T-cell (primary cell): ENCODE measurements around the gene OSR1. TPM values are rescaled to one million over a fixed set of nuclear protein-coding genes. Genes with fewer than 3 reads are reported as not detected.

ENCODE experiments used
- ATAC-seq, 4 experiments: fragments of 200-7000 bp in 3 of 4; fragments of 150-1000 bp in 1 of 4; cut with Tn5 transposase; replicated peaks in 1 of 4; 1 replicate in 3 of 4; 2 replicates in 1 of 4; pipeline ENCODE4 v1.10.0; 2021; ENCODE audit warnings: moderate library complexity in 3 of 4, mild to moderate bottlenecking in 2 of 4, moderate number of reproducible peaks in 1 of 4
- CTCF ChIA-PET, 2 donors: fragments of 300-600 bp; sonication (Branson Sonifier 250); formaldehyde crosslinking; loops; one replicate each; lab custom pipeline; 2022; ENCODE audit warnings: antibody characterized with exemption in 2 of 2; lab: Charles Lee
- POLR2A ChIA-PET, 2 donors: fragments of 300-600 bp; sonication (Branson Sonifier 250); formaldehyde crosslinking; loops; one replicate each; lab custom pipeline; 2022; ENCODE audit warnings: antibody characterized with exemption in 2 of 2; lab: Charles Lee
- DNase-seq, 35 experiments: peaks; one replicate each; pipeline versions ENCODE4 v3.0.0 to v3.0.0-alpha.2; 2013 to 2023
- H3K27ac ChIP-seq: one replicate; pipeline ENCODE4 v1.5.1; 2013; ENCODE audit warnings: low read length
- H3K27me3 ChIP-seq, 2 experiments: replicated peaks in 1 of 2; 1 replicate in 1 of 2; 2 replicates in 1 of 2; pipeline versions ENCODE4 v1.6.1 to v1.7.0; 2013; ENCODE audit warnings: low read length in 1 of 2, mixed read lengths in 1 of 2; ENCODE audit not compliant: control insufficient read depth in 2 of 2, insufficient read depth in 2 of 2; ENCODE audit errors: extremely low read depth in 1 of 2
- H3K36me3 ChIP-seq, 2 donors: 1 replicate in 1 of 2; 2 replicates in 1 of 2; pipeline versions ENCODE4 v1.6.1 to v1.7.0; 2013; ENCODE audit warnings: low read length in 1 of 2; ENCODE audit not compliant: control insufficient read depth in 2 of 2, insufficient read depth in 1 of 2; ENCODE audit errors: extremely low read depth in 1 of 2
- H3K4me1 ChIP-seq, 2 experiments: 1 replicate in 1 of 2; 2 replicates in 1 of 2; pipeline versions ENCODE4 v1.6.1 to v1.7.0; 2013; ENCODE audit warnings: low read length in 2 of 2, mixed read lengths in 1 of 2; ENCODE audit not compliant: insufficient read depth in 2 of 2, control insufficient read depth in 1 of 2; ENCODE audit errors: extremely low read depth in 1 of 2
- H3K4me3 ChIP-seq, 2 donors: 1 replicate in 1 of 2; 2 replicates in 1 of 2; pipeline versions ENCODE4 v1.5.1 to v1.7.0; 2013; ENCODE audit warnings: mild to moderate bottlenecking in 2 of 2, low read length in 1 of 2, moderate library complexity in 1 of 2; ENCODE audit not compliant: control insufficient read depth in 1 of 2; ENCODE audit errors: extremely low read depth in 1 of 2
- H3K9me3 ChIP-seq: 2 replicates; pipeline ENCODE4 v1.7.0; 2013
- H3K27ac Mint-ChIP-seq, 2 donors: one replicate each; pipeline ENCODE4 v1.8.0; 2020 to 2021; ENCODE audit warnings: mild to moderate bottlenecking in 2 of 2, mixed read lengths in 2 of 2
- H3K27me3 Mint-ChIP-seq, 2 donors: one replicate each; pipeline ENCODE4 v1.8.0; 2021 to 2022; ENCODE audit warnings: mixed read lengths in 2 of 2
- H3K36me3 Mint-ChIP-seq: one replicate; pipeline ENCODE4 v1.8.0; 2021; ENCODE audit warnings: mixed read lengths
- H3K4me1 Mint-ChIP-seq, 3 donors: one replicate each; pipeline ENCODE4 v1.8.0; 2020 to 2022; ENCODE audit warnings: mixed read lengths in 3 of 3, mild to moderate bottlenecking in 1 of 3
- H3K4me3 Mint-ChIP-seq, 3 donors: one replicate each; pipeline ENCODE4 v1.8.0; 2020 to 2022; ENCODE audit warnings: mild to moderate bottlenecking in 3 of 3, mixed read lengths in 3 of 3, moderate library complexity in 3 of 3
- H3K9me3 Mint-ChIP-seq, 3 donors: one replicate each; pipeline ENCODE4 v1.8.0; 2020 to 2022; ENCODE audit warnings: mixed read lengths in 3 of 3
- WGBS: methylation state at CpG from one replicate; pipeline ENCODE4 v1.1.5; 2013; ENCODE audit warnings: missing lambda C conversion rate; ENCODE audit not compliant: insufficient coverage; 5-methylcytosine and 5-hydroxymethylcytosine counted together
- total RNA-seq, 35 experiments: library from RNA in 6 of 35; stranded (reverse) in 6 of 35; fragments of 120-200 nt in 1 of 35; gene quantifications; one replicate each; pipeline versions ENCODE4 v1.2.1 to v1.2.4 and lab custom pipeline; 2013 to 2026

Gene OSR1
- total RNA-seq, 5 donors from 2014 or later (not counting 1 experiment from before 2014, with no cell fraction given) = not detected

DNA sequence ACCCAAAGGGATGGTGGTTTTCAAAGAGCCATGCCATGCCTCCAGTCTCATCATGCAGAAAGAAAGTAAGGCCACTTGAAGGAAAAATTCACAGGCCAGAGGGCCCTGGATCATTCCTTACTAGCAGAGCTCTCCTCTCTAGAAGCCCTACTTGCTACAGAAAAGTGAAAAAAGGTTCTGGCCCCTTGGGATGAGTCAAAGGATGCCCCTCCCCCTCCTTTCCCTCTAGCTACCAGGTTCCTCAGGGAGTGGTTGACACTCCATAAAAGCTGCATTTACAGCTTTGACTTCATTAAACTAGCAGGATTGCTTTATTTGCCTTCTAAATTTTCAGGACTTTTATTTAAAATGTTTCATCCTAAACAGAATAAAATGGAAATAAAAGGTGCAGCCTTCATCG is 21.2 kb downstream of the OSR1 start:
- no peak for DNase-seq
- Mint-ChIP-seq H3K27ac (no peak overlapping the region), H3K4me1 (no peaks in the 10 kb centered on the region), H3K27me3 (no peaks in the 10 kb centered on the region), H3K36me3 (peaks cover 33% of the 10 kb centered on the region), H3K9me3 (no peaks in the 10 kb centered on the region), H3K4me3 (no peak overlapping the region)
- ATAC-seq = no peak
- H3K36me3 ChIP-seq = no peaks in the 10 kb centered on the region
- H3K9me3 ChIP-seq = no peaks in the 10 kb centered on the region
- POLR2A ChIA-PET = interaction anchor here in 1 of 2 donors (0.5 kb wide), 1 partner anchor 13 kb away, joined by 3 read pairs; no protein-coding TSS in a partner anchor
- H3K4me1 ChIP-seq = no peaks in the 10 kb centered on the region
- H3K27me3 ChIP-seq = no peaks in the 10 kb centered on the region
- H3K27ac ChIP-seq = no peak overlapping the region
- no peak overlapping the region for H3K4me3 ChIP-seq
- no CpG with 5 or more reads among the region's 1 CpG for WGBS
- CTCF ChIA-PET = interaction anchor here in 1 of 2 donors (0.6 kb wide), 1 partner anchor 519 kb away, joined by 4 read pairs; no protein-coding TSS in a partner anchor

DNA sequence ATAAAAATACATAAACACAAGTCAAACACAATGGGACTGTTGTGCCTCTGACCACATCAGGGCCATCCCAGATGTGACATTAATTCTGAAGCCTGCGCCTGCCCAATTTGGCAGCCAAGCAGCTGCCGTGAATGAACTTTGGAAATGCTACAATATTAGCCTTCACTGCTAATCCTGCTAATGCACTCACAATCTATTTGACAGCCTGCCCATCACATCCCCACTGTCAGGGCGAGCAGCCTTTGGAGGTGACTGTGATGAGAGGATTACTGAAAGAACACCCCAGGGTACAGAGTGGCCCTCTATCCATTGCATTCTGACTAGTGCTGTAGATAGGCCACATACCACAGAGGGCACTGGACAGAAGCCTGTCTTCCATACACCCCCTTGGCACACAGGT is 21.6 kb downstream of the OSR1 start:
- Histone ChIP-seq H3K27me3 (no peaks in the 10 kb centered on the region), H3K4me1 (no peaks in the 10 kb centered on the region), H3K27ac (no peak overlapping the region), H3K36me3 (no peaks in the 10 kb centered on the region), H3K9me3 (no peaks in the 10 kb centered on the region), H3K4me3 (no peak overlapping the region)
- ChIA-PET POLR2A (interaction anchor here in 1 of 2 donors (0.5 kb wide), 1 partner anchor 14 kb away, joined by 3 read pairs; no protein-coding TSS in a partner anchor), CTCF (interaction anchor here in 1 of 2 donors (0.6 kb wide), 1 partner anchor 518 kb away, joined by 4 read pairs; no protein-coding TSS in a partner anchor)
- Mint-ChIP-seq H3K9me3 (no peaks in the 10 kb centered on the region), H3K27me3 (no peaks in the 10 kb centered on the region), H3K36me3 (peaks cover 32% of the 10 kb centered on the region), H3K4me1 (no peaks in the 10 kb centered on the region), H3K4me3 (no peak overlapping the region), H3K27ac (no peak overlapping the region)
- no peak for DNase-seq
- 100% methylated on average over 1 of the region's 3 CpGs for WGBS
- ATAC-seq = no peak

DNA sequence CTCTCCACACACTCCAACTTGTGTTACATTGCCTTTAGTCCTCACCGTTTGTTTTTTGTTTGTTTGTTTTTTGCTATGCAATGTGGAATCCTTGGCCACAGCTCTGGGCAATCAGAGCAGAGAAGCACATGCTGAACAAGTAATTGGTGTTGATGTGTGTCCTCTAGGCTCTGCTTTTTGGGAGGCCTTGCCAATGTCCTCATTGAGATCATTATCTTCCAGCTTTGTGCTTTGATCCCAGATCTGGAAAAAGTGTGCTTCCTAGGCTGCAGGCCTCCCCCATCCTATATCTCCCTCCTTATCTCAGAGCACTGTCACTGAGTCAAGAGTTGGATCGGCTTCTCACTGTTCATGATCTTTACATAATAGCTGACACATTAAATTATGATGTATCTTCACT is 25.9 kb downstream of the OSR1 start:
- peaks cover 13% of the 10 kb centered on the region for H3K36me3 Mint-ChIP-seq
- no peaks in the 10 kb centered on the region for H3K9me3 Mint-ChIP-seq
- 40% methylated on average over 1 of the region's 2 CpGs for WGBS

DNA sequence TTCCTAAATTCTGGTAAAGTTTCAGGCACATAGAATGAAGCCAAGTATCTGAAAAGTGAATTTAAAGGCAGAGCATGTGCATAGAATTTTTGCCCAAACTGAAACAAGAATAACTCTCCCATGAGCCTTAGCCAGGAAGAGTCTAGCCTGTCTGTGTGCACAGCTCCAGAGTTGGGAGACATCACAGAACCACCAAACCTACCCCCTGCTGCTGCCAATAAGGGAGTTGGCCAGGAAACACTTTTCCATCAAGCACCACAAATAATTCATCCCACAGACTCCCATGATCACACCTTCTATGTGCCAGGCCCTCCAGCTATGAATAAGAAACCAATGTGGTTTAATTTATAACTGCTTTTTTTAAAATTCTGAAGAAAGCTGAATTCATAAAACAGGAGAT is 27.0 kb downstream of the OSR1 start:
- Mint-ChIP-seq H3K27me3 (peaks cover 0 to 4% of the 10 kb centered on the region in 2 donors), H3K4me1 (no peaks in the 10 kb centered on the region), H3K9me3 (no peaks in the 10 kb centered on the region), H3K4me3 (no peak overlapping the region), H3K36me3 (peaks cover 9% of the 10 kb centered on the region), H3K27ac (no peak overlapping the region)
- H3K4me3 ChIP-seq = no peak overlapping the region
- ATAC-seq = no peak
- no peaks in the 10 kb centered on the region for H3K4me1 ChIP-seq
- no peak for DNase-seq
- H3K27me3 ChIP-seq = no peaks in the 10 kb centered on the region
- H3K9me3 ChIP-seq = no peaks in the 10 kb centered on the region
- H3K36me3 ChIP-seq = no peaks in the 10 kb centered on the region
- ChIA-PET CTCF (no interaction called here), POLR2A (no interaction called here)
- H3K27ac ChIP-seq = no peak overlapping the region

More for the DNA sequence above, 25.9 kb downstream of the OSR1 start:
- no peaks in the 10 kb centered on the region for H3K36me3 ChIP-seq
- no peak overlapping the region for H3K4me3 ChIP-seq
- DNase-seq (no peak), ATAC-seq (no peak)
- Mint-ChIP-seq H3K27ac (no peak overlapping the region), H3K27me3 (peaks cover 0 to 4% of the 10 kb centered on the region in 2 donors), H3K4me3 (no peak overlapping the region), H3K4me1 (no peaks in the 10 kb centered on the region)
- ChIA-PET CTCF (no interaction called here), POLR2A (no interaction called here)
- H3K27ac ChIP-seq = no peak overlapping the region
- H3K27me3 ChIP-seq = no peaks in the 10 kb centered on the region
- H3K9me3 ChIP-seq = no peaks in the 10 kb centered on the region
- no peaks in the 10 kb centered on the region for H3K4me1 ChIP-seq

DNA sequence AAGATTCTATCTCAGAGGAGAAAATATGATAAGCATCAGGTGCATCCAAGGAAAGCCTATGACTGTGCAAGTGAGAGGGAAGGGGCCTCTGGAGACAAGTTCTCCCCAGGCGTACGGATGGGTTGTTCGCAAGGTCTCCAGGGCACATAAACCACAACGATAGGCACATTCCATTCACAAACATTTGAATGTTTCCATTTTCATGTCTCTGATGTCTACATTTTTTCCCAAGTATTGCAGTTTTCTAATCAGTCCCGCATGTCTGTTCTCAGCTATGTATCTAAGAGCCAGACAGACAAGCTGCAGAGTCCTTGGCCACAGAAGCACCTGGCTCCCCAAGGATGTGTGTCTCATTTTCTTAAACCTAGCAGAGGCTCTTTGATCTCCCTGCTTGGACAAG is 28.0 kb downstream of the OSR1 start:
- peaks cover 0 to 4% of the 10 kb centered on the region in 2 donors for H3K27me3 Mint-ChIP-seq
- no peak overlapping the region for H3K4me3 Mint-ChIP-seq
- no peaks in the 10 kb centered on the region for H3K9me3 ChIP-seq
- ChIA-PET POLR2A (no interaction called here), CTCF (no interaction called here)
- DNase-seq (no peak), ATAC-seq (no peak)
- H3K4me1 Mint-ChIP-seq = no peaks in the 10 kb centered on the region
- H3K4me1 ChIP-seq = no peaks in the 10 kb centered on the region
- H3K27me3 ChIP-seq = no peaks in the 10 kb centered on the region
- H3K36me3 ChIP-seq = no peaks in the 10 kb centered on the region
- H3K9me3 Mint-ChIP-seq = no peaks in the 10 kb centered on the region
- H3K4me3 ChIP-seq = no peak overlapping the region
- H3K36me3 Mint-ChIP-seq = peaks cover 9% of the 10 kb centered on the region
- 96% methylated on average over 5 of the region's 5 CpGs for WGBS
- H3K27ac Mint-ChIP-seq = no peak overlapping the region
- no peak overlapping the region for H3K27ac ChIP-seq

DNA sequence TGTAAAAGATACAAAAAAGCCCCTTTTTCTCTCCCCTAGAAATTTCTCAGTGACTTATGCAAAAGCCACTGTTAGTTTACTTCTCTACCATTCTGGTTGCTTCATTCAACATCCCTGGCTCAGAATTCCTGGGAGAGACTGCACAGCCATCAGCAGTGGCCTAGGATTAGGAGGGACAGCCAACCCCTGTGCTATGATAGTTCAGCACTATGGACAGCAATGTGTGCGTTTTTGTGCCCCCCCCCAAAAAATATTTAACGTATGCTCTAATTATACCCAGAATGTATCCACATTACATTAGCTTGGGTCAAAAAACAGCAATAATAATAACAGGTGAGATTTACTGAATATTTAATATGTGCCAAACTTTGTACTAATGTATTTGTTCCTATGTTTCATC is 29.0 kb downstream of the OSR1 start:
- no CpG with 5 or more reads among the region's 2 CpGs for WGBS
- H3K27me3 Mint-ChIP-seq = peaks cover 0 to 4% of the 10 kb centered on the region in 2 donors
- Histone ChIP-seq H3K27ac (no peak overlapping the region), H3K36me3 (no peaks in the 10 kb centered on the region), H3K4me3 (no peak overlapping the region), H3K4me1 (no peaks in the 10 kb centered on the region), H3K9me3 (no peaks in the 10 kb centered on the region), H3K27me3 (no peaks in the 10 kb centered on the region)
- no peaks in the 10 kb centered on the region for H3K4me1 Mint-ChIP-seq
- H3K9me3 Mint-ChIP-seq = no peaks in the 10 kb centered on the region
- no peak for ATAC-seq
- no peak for DNase-seq
- peaks cover 10% of the 10 kb centered on the region for H3K36me3 Mint-ChIP-seq
- ChIA-PET CTCF (no interaction called here), POLR2A (no interaction called here)
- no peak overlapping the region for H3K4me3 Mint-ChIP-seq
- H3K27ac Mint-ChIP-seq = no peak overlapping the region

DNA sequence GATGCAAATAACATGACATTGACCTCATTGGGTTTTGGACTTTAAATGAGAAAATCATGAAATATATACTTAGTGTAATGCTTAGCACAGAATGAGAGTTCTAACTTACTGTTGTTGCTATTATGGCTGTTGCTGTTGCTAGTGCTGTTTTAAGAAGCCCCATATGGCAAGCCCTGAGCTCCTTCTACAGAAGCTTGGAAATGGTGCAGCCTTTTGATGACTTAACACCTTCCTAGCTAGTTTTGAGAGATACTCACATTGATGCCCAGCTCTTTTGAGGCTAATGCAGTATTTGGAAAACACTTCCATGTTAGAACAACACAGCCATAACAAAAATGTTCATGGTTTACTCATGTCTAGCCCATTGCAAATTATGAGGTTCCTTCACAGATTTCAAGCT is 30.9 kb downstream of the OSR1 start:
- CTCF ChIA-PET = interaction anchor here in 1 of 2 donors (0.5 kb wide), 1 partner anchor 339 kb away, joined by 3 read pairs; no protein-coding TSS in a partner anchor
- ATAC-seq = no peak
- H3K36me3 Mint-ChIP-seq = peaks cover 8% of the 10 kb centered on the region

More for the DNA sequence above, 30.9 kb downstream of the OSR1 start:
- Mint-ChIP-seq H3K4me1 (no peaks in the 10 kb centered on the region), H3K27ac (no peak overlapping the region), H3K4me3 (no peak overlapping the region), H3K9me3 (no peaks in the 10 kb centered on the region), H3K27me3 (peaks cover 0 to 9% of the 10 kb centered on the region in 2 donors)
- no peaks in the 10 kb centered on the region for H3K4me1 ChIP-seq
- H3K36me3 ChIP-seq = no peaks in the 10 kb centered on the region
- DNase-seq = no peak
- no peaks in the 10 kb centered on the region for H3K27me3 ChIP-seq
- no peaks in the 10 kb centered on the region for H3K9me3 ChIP-seq
- POLR2A ChIA-PET = no interaction called here
- no peak overlapping the region for H3K4me3 ChIP-seq
- H3K27ac ChIP-seq = no peak overlapping the region
